OCI-LY3 (cell line): ENCODE measurements around the gene THAP10.

Experiments
- CTCF ChIP-seq: fragments of 200-600, 300-600 bp; sonication (generic); IDR thresholded peaks from 2 replicates; pipeline ENCODE4 v1.5.1; 2014; ENCODE audit warnings: antibody characterized with exemption, low read length, low read depth
- EZH2phosphoT487 ChIP-seq: fragments of 200-600 bp; shearing (Covaris generic); IDR thresholded peaks from 2 replicates; pipeline ENCODE4 v1.6.1; 2018; ENCODE audit warnings: antibody characterized with exemption, mixed run types, low read depth

GRCh38 chr15:70875001-70875782 lies 17.0 kb downstream of the THAP10 start:
- peak; percentile 69 for TF ChIP-seq CTCF
- no peak for TF ChIP-seq EZH2phosphoT487
